Measurements from ENCODE around the gene DEPDC1.

Gene DEPDC1, protein sequence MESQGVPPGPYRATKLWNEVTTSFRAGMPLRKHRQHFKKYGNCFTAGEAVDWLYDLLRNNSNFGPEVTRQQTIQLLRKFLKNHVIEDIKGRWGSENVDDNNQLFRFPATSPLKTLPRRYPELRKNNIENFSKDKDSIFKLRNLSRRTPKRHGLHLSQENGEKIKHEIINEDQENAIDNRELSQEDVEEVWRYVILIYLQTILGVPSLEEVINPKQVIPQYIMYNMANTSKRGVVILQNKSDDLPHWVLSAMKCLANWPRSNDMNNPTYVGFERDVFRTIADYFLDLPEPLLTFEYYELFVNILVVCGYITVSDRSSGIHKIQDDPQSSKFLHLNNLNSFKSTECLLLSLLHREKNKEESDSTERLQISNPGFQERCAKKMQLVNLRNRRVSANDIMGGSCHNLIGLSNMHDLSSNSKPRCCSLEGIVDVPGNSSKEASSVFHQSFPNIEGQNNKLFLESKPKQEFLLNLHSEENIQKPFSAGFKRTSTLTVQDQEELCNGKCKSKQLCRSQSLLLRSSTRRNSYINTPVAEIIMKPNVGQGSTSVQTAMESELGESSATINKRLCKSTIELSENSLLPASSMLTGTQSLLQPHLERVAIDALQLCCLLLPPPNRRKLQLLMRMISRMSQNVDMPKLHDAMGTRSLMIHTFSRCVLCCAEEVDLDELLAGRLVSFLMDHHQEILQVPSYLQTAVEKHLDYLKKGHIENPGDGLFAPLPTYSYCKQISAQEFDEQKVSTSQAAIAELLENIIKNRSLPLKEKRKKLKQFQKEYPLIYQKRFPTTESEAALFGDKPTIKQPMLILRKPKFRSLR

DNA sequence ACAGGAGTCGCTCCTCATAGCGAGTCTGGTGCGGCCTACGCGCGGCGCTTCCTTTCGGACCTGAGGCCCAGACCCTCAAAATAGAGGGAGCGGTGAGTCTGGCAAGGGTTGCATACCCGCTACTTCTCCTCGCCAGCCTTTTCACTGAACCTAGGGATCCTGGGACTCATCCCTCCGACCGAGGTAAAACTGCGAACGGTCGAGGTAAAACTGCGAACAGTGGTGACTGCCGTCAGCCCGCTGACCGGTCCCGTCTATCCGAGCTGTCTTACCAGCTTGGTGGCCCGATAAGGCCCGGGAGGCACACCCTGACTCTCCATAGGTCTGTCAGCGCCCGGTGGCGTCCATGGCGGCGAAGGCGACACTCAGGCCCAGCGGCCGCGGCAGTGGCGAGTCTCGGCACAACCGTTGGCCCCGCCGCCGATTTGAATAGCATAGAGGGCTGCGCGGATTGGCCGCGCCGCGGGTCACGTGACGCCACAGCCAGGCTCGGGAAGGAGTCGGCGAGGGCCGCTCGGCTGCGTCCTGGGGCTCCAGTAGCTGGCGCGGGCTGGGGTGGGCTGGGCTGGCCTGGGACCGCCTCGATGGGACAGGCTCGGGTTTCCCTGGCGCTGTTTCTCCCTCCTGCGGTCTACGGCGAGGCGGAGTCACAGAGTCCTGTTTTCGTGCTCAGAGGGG, at the start of gene DEPDC1:
TSS of gene DEPDC1 (minus strand) at position 403 of the 678 bp plus-strand sequence. CDS start at position 320, 83 bp downstream.
- POLR2A ChIA-PET (ENCODE audit: low non-redundant PET), result no interaction called here

GRCh38 chr1:68544651-68545050, 47.8 kb upstream of the DEPDC1 start:
- ChIA-PET POLR2A (ENCODE audit: low non-redundant PET) (no interaction called here), CTCF (no interaction called here)
- TF ChIP-seq, protein P1, sequence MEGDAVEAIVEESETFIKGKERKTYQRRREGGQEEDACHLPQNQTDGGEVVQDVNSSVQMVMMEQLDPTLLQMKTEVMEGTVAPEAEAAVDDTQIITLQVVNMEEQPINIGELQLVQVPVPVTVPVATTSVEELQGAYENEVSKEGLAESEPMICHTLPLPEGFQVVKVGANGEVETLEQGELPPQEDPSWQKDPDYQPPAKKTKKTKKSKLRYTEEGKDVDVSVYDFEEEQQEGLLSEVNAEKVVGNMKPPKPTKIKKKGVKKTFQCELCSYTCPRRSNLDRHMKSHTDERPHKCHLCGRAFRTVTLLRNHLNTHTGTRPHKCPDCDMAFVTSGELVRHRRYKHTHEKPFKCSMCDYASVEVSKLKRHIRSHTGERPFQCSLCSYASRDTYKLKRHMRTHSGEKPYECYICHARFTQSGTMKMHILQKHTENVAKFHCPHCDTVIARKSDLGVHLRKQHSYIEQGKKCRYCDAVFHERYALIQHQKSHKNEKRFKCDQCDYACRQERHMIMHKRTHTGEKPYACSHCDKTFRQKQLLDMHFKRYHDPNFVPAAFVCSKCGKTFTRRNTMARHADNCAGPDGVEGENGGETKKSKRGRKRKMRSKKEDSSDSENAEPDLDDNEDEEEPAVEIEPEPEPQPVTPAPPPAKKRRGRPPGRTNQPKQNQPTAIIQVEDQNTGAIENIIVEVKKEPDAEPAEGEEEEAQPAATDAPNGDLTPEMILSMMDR (conservative IDR thresholded peaks at IDR 0.05; ENCODE audit: low read depth), result no peak
- no peak overlapping the region for H3K27ac ChIP-seq
- no peak for DNase-seq (ENCODE audit: low spot score)

More for the DNA sequence above, at the start of gene DEPDC1:
- peak within 1 kb of the TSS; percentile 80 for H3K27ac ChIP-seq
- TF ChIP-seq, protein P1 (conservative IDR thresholded peaks at IDR 0.05; ENCODE audit: low read depth), result no peak
- CTCF ChIA-PET, result interaction anchor here (0.6 kb wide), 1 partner anchor 594 kb away, joined by 5 read pairs; no protein-coding TSS in a partner anchor
- DNase-seq (ENCODE audit: low spot score), result peak; percentile 97

DNA sequence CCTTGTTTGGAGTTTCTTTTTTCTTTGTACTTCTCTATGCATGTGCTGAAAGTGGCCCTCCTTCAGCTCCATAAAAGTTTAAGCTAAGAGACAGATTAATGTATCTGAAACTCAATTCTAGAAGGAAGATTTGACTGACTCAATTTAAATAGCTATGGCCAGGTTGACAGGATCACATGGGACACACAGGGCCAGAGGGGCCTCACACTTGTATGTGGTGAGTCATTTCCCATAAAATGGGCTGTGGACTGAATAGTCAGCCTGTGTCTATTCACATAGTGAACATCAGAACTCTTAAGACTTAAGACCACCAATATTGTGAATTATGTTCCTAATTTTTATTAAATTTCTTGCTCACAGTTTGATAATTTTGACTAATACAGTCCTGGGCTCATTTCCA, 45.7 kb upstream of the DEPDC1 start:
- ChIA-PET POLR2A (ENCODE audit: low non-redundant PET) (no interaction called here), CTCF (no interaction called here)
- TF ChIP-seq, protein P1 (conservative IDR thresholded peaks at IDR 0.05; ENCODE audit: low read depth), result no peak
- DNase-seq (ENCODE audit: low spot score), result peak; percentile 20
- no peak overlapping the region for H3K27ac ChIP-seq

DNA sequence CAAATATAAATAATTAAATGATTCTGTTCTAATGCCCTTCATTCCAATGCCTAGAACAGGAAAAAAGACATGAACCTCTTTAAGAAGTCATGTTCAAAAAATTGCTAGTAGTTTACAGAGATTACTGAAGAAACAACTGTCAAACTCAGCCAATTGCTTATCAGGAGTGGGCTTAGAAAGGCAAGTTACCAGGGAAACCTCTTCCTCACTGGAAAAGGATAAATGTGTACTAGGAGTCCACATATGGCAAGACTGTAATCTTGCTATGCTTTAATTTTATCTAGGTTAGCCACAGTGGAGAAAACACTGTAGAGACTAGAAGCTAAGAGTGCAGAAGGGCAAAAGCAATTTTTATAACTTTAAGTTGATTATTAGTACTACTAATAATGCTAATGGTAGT, 42.1 kb upstream of the DEPDC1 start:
- DNase-seq (ENCODE audit: low spot score), result no peak
- TF ChIP-seq, protein P1 (conservative IDR thresholded peaks at IDR 0.05; ENCODE audit: low read depth), result no peak
- ChIA-PET POLR2A (ENCODE audit: low non-redundant PET) (no interaction called here), CTCF (no interaction called here)
- no peak overlapping the region for H3K27ac ChIP-seq

- ChIA-PET CTCF (interaction anchor here (0.6 kb wide), 1 partner anchor 93 kb away, joined by 3 read pairs; no protein-coding TSS in a partner anchor), POLR2A (ENCODE audit: low non-redundant PET) (no interaction called here)
- TF ChIP-seq, protein P1 (conservative IDR thresholded peaks at IDR 0.05; ENCODE audit: low read depth), result no peak
- peak; percentile 55 for DNase-seq (ENCODE audit: low spot score)
- no peak overlapping the region for H3K27ac ChIP-seq
Measured at GRCh38 chr1:68528243-68528642, 31.4 kb upstream of the DEPDC1 start.

DNA sequence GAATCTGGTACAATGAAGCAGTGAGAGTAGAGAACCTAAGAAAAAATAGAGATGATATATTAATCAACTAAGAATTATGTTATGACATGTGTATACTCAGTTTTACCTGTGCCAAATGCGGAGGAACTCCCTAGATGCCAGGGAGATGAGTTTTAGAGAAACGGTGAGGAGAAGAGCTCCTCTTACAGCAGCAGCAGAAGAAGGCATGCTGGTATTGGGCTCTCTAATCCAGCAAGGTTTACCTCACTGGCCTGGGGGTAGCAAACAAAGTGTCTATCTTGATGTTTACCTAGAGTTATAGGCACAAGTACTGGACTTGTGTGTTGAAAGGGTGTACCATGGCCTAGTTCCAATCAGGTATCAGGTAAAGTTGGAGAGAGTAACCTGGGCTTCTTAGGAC, 28.9 kb upstream of the DEPDC1 start:
- TF ChIP-seq, protein P1 (conservative IDR thresholded peaks at IDR 0.05; ENCODE audit: low read depth), result no peak
- POLR2A ChIA-PET (ENCODE audit: low non-redundant PET), result no interaction called here
- no peak for DNase-seq (ENCODE audit: low spot score)

More for the DNA sequence above, 28.9 kb upstream of the DEPDC1 start:
- no peak overlapping the region for H3K27ac ChIP-seq
- CTCF ChIA-PET, result no interaction called here

All from RWPE1 (cell line).